ENCODE results near the gene PRR20G. TPM values are rescaled to one million over a fixed set of nuclear protein-coding genes. Genes with fewer than 3 reads are reported as not detected.

Gene PRR20G
- total RNA-seq, 1 donor from 2014 or later = not detected

- Histone ChIP-seq H3K27ac (ENCODE audit: low read depth, low read length) (no peak overlapping the region), H3K27me3 (ENCODE audit: control insufficient read depth in 3 of 3, insufficient read depth in 3 of 3, low read length in 3 of 3) (peaks cover 0 to 4% (median 0%) of the 10 kb centered on the region in 3 donors), H3K9me3 (ENCODE audit: control insufficient read depth in 3 of 3, low read length in 3 of 3) (no peaks in the 10 kb centered on the region), H3K4me3 (ENCODE audit: low read length in 3 of 3) (no peak overlapping the region), H3K9ac (ENCODE audit: low read depth in 1 of 3, low read length in 3 of 3) (no peak overlapping the region), H3K36me3 (ENCODE audit: control insufficient read depth in 3 of 3, insufficient read depth in 3 of 3, low read length in 3 of 3) (no peaks in the 10 kb centered on the region), H3K4me1 (ENCODE audit: control insufficient read depth in 3 of 3, insufficient read depth in 3 of 3, low read length in 3 of 3) (no peaks in the 10 kb centered on the region)
Measured at GRCh38 chr3:127288921-127289705, 1.3 kb upstream of the PRR20G start.

- H3K27me3 ChIP-seq (ENCODE audit: control insufficient read depth in 3 of 3, insufficient read depth in 3 of 3, low read length in 3 of 3) = peaks cover 0 to 4% (median 0%) of the 10 kb centered on the region in 3 donors
- no peaks in the 10 kb centered on the region for H3K36me3 ChIP-seq (ENCODE audit: control insufficient read depth in 3 of 3, insufficient read depth in 3 of 3, low read length in 3 of 3)
- H3K4me1 ChIP-seq (ENCODE audit: control insufficient read depth in 3 of 3, insufficient read depth in 3 of 3, low read length in 3 of 3) = no peaks in the 10 kb centered on the region
- H3K27ac ChIP-seq (ENCODE audit: low read depth, low read length) = no peak overlapping the region
- H3K9ac ChIP-seq (ENCODE audit: low read depth in 1 of 3, low read length in 3 of 3) = no peak overlapping the region
- no peak overlapping the region for H3K4me3 ChIP-seq (ENCODE audit: low read length in 3 of 3)
- H3K9me3 ChIP-seq (ENCODE audit: control insufficient read depth in 3 of 3, low read length in 3 of 3) = no peaks in the 10 kb centered on the region
Measured at GRCh38 chr3:127288343-127288742, 497 bp upstream of the PRR20G start.

- peaks cover 0 to 3% (median 0%) of the 10 kb centered on the region in 3 donors for H3K9me3 ChIP-seq (ENCODE audit: control insufficient read depth in 3 of 3, low read length in 3 of 3)
- no peak overlapping the region for H3K27ac ChIP-seq (ENCODE audit: low read depth, low read length)
- no peak overlapping the region for H3K4me3 ChIP-seq (ENCODE audit: low read length in 3 of 3)
- H3K27me3 ChIP-seq (ENCODE audit: control insufficient read depth in 3 of 3, insufficient read depth in 3 of 3, low read length in 3 of 3) = no peaks in the 10 kb centered on the region
- no peaks in the 10 kb centered on the region for H3K36me3 ChIP-seq (ENCODE audit: control insufficient read depth in 3 of 3, insufficient read depth in 3 of 3, low read length in 3 of 3)
- no peak overlapping the region for H3K9ac ChIP-seq (ENCODE audit: low read depth in 1 of 3, low read length in 3 of 3)
- no peaks in the 10 kb centered on the region for H3K4me1 ChIP-seq (ENCODE audit: control insufficient read depth in 3 of 3, insufficient read depth in 3 of 3, low read length in 3 of 3)
Measured at GRCh38 chr3:127286571-127287140, 1.2 kb downstream of the PRR20G start.

GRCh38 chr3:127284258-127284657 lies 3.6 kb downstream of the PRR20G start:
- H3K36me3 ChIP-seq (ENCODE audit: control insufficient read depth in 3 of 3, insufficient read depth in 3 of 3, low read length in 3 of 3) = no peaks in the 10 kb centered on the region
- no peak overlapping the region for H3K9ac ChIP-seq (ENCODE audit: low read depth in 1 of 3, low read length in 3 of 3)
- H3K27ac ChIP-seq (ENCODE audit: low read depth, low read length) = no peak overlapping the region
- H3K4me1 ChIP-seq (ENCODE audit: control insufficient read depth in 3 of 3, insufficient read depth in 3 of 3, low read length in 3 of 3) = no peaks in the 10 kb centered on the region
- peaks cover 0 to 4% (median 3%) of the 10 kb centered on the region in 3 donors for H3K27me3 ChIP-seq (ENCODE audit: control insufficient read depth in 3 of 3, insufficient read depth in 3 of 3, low read length in 3 of 3)
- H3K9me3 ChIP-seq (ENCODE audit: control insufficient read depth in 3 of 3, low read length in 3 of 3) = peaks cover 0 to 3% (median 0%) of the 10 kb centered on the region in 3 donors
- no peak overlapping the region for H3K4me3 ChIP-seq (ENCODE audit: low read length in 3 of 3)

- H3K36me3 ChIP-seq (ENCODE audit: control insufficient read depth in 3 of 3, insufficient read depth in 3 of 3, low read length in 3 of 3) = no peaks in the 10 kb centered on the region
- no peaks in the 10 kb centered on the region for H3K4me1 ChIP-seq (ENCODE audit: control insufficient read depth in 3 of 3, insufficient read depth in 3 of 3, low read length in 3 of 3)
- H3K27me3 ChIP-seq (ENCODE audit: control insufficient read depth in 3 of 3, insufficient read depth in 3 of 3, low read length in 3 of 3) = peaks cover 4 to 9% (median 6%) of the 10 kb centered on the region in 3 donors
- no peak overlapping the region for H3K9ac ChIP-seq (ENCODE audit: low read depth in 1 of 3, low read length in 3 of 3)
- no peaks in the 10 kb centered on the region for H3K9me3 ChIP-seq (ENCODE audit: control insufficient read depth in 3 of 3, low read length in 3 of 3)
- no peak overlapping the region for H3K27ac ChIP-seq (ENCODE audit: low read depth, low read length)
- H3K4me3 ChIP-seq (ENCODE audit: low read length in 3 of 3) = no peak overlapping the region
Measured at GRCh38 chr3:127277561-127277960, 10.3 kb downstream of the PRR20G start.

- H3K27ac ChIP-seq (ENCODE audit: low read depth, low read length) = no peak overlapping the region
- peaks cover 4 to 9% (median 6%) of the 10 kb centered on the region in 3 donors for H3K27me3 ChIP-seq (ENCODE audit: control insufficient read depth in 3 of 3, insufficient read depth in 3 of 3, low read length in 3 of 3)
- H3K4me1 ChIP-seq (ENCODE audit: control insufficient read depth in 3 of 3, insufficient read depth in 3 of 3, low read length in 3 of 3) = no peaks in the 10 kb centered on the region
- no peaks in the 10 kb centered on the region for H3K36me3 ChIP-seq (ENCODE audit: control insufficient read depth in 3 of 3, insufficient read depth in 3 of 3, low read length in 3 of 3)
- no peak overlapping the region for H3K9ac ChIP-seq (ENCODE audit: low read depth in 1 of 3, low read length in 3 of 3)
- H3K9me3 ChIP-seq (ENCODE audit: control insufficient read depth in 3 of 3, low read length in 3 of 3) = no peaks in the 10 kb centered on the region
- H3K4me3 ChIP-seq (ENCODE audit: low read length in 3 of 3) = no peak overlapping the region
Measured at GRCh38 chr3:127276995-127277394, 10.9 kb downstream of the PRR20G start.

- H3K9me3 ChIP-seq (ENCODE audit: control insufficient read depth in 3 of 3, low read length in 3 of 3) = no peaks in the 10 kb centered on the region
- H3K9ac ChIP-seq (ENCODE audit: low read depth in 1 of 3, low read length in 3 of 3) = no peak overlapping the region
- peaks cover 4 to 9% (median 6%) of the 10 kb centered on the region in 3 donors for H3K27me3 ChIP-seq (ENCODE audit: control insufficient read depth in 3 of 3, insufficient read depth in 3 of 3, low read length in 3 of 3)
- no peaks in the 10 kb centered on the region for H3K4me1 ChIP-seq (ENCODE audit: control insufficient read depth in 3 of 3, insufficient read depth in 3 of 3, low read length in 3 of 3)
- no peak overlapping the region for H3K27ac ChIP-seq (ENCODE audit: low read depth, low read length)
- no peaks in the 10 kb centered on the region for H3K36me3 ChIP-seq (ENCODE audit: control insufficient read depth in 3 of 3, insufficient read depth in 3 of 3, low read length in 3 of 3)
- no peak overlapping the region for H3K4me3 ChIP-seq (ENCODE audit: low read length in 3 of 3)
Measured at GRCh38 chr3:127276396-127276795, 11.4 kb downstream of the PRR20G start.

- peaks cover 3 to 9% (median 6%) of the 10 kb centered on the region in 3 donors for H3K27me3 ChIP-seq (ENCODE audit: control insufficient read depth in 3 of 3, insufficient read depth in 3 of 3, low read length in 3 of 3)
- H3K9ac ChIP-seq (ENCODE audit: low read depth in 1 of 3, low read length in 3 of 3) = no peak overlapping the region
- H3K36me3 ChIP-seq (ENCODE audit: control insufficient read depth in 3 of 3, insufficient read depth in 3 of 3, low read length in 3 of 3) = no peaks in the 10 kb centered on the region
- H3K27ac ChIP-seq (ENCODE audit: low read depth, low read length) = no peak overlapping the region
- no peaks in the 10 kb centered on the region for H3K9me3 ChIP-seq (ENCODE audit: control insufficient read depth in 3 of 3, low read length in 3 of 3)
- H3K4me1 ChIP-seq (ENCODE audit: control insufficient read depth in 3 of 3, insufficient read depth in 3 of 3, low read length in 3 of 3) = no peaks in the 10 kb centered on the region
- no peak overlapping the region for H3K4me3 ChIP-seq (ENCODE audit: low read length in 3 of 3)
Measured at GRCh38 chr3:127275287-127275781, 12.5 kb downstream of the PRR20G start.

GRCh38 chr3:127274200-127274760 lies 13.6 kb downstream of the PRR20G start:
- Histone ChIP-seq H3K27me3 (ENCODE audit: control insufficient read depth in 3 of 3, insufficient read depth in 3 of 3, low read length in 3 of 3) (peaks cover 0 to 6% (median 6%) of the 10 kb centered on the region in 3 donors), H3K9ac (ENCODE audit: low read depth in 1 of 3, low read length in 3 of 3) (no peak overlapping the region), H3K4me3 (ENCODE audit: low read length in 3 of 3) (no peak overlapping the region), H3K4me1 (ENCODE audit: control insufficient read depth in 3 of 3, insufficient read depth in 3 of 3, low read length in 3 of 3) (no peaks in the 10 kb centered on the region), H3K27ac (ENCODE audit: low read depth, low read length) (no peak overlapping the region), H3K9me3 (ENCODE audit: control insufficient read depth in 3 of 3, low read length in 3 of 3) (peaks cover 0 to 2% (median 0%) of the 10 kb centered on the region in 3 donors), H3K36me3 (ENCODE audit: control insufficient read depth in 3 of 3, insufficient read depth in 3 of 3, low read length in 3 of 3) (no peaks in the 10 kb centered on the region)

GRCh38 chr3:127273206-127273605 lies 14.6 kb downstream of the PRR20G start:
- Histone ChIP-seq H3K9me3 (ENCODE audit: control insufficient read depth in 3 of 3, low read length in 3 of 3) (peaks cover 2 to 3% (median 3%) of the 10 kb centered on the region in 3 donors), H3K27ac (ENCODE audit: low read depth, low read length) (no peak overlapping the region), H3K9ac (ENCODE audit: low read depth in 1 of 3, low read length in 3 of 3) (no peak overlapping the region), H3K4me1 (ENCODE audit: control insufficient read depth in 3 of 3, insufficient read depth in 3 of 3, low read length in 3 of 3) (no peaks in the 10 kb centered on the region), H3K4me3 (ENCODE audit: low read length in 3 of 3) (no peak overlapping the region), H3K36me3 (ENCODE audit: control insufficient read depth in 3 of 3, insufficient read depth in 3 of 3, low read length in 3 of 3) (no peaks in the 10 kb centered on the region), H3K27me3 (ENCODE audit: control insufficient read depth in 3 of 3, insufficient read depth in 3 of 3, low read length in 3 of 3) (peaks cover 0 to 6% (median under 1%) of the 10 kb centered on the region in 3 donors)

All from skeletal muscle tissue (tissue), 4 donors.